Stimulated activated CD8-positive, alpha-beta memory T cell treated with anti-CD3 and anti-CD28 coated beads, Interleukin-12 subunit alpha, Interleukin-12 subunit beta, amount 100 ng/mL, for 1 hour (primary cell): ENCODE measurements around the gene DYNLT4.
"Not testable (repeated sequence)": the region's sequence is repeated elsewhere in the genome, so short reads cannot be mapped to it uniquely, and the experiment has no call there.

Experiments used
- DNase-seq: peaks from one replicate; pipeline ENCODE4 v3.0.0-alpha.2; 2020; ENCODE audit warnings: low read depth

DYNLT4 gene

GRCh38 chr1:44788120-44788860 lies 18.9 kb downstream of the DYNLT4 start, which contains the start of gene BEST4:
Gene BEST4 (minus strand): TSS chr1:44788170. CDS start chr1:44787705, 465 bp downstream.
- DNase-seq = no peak

GRCh38 chr1:44787506-44787905 lies 19.6 kb downstream of the DYNLT4 start:
- no peak for DNase-seq

GRCh38 chr1:44786841-44787426 lies 20.2 kb downstream of the DYNLT4 start:
- no peak for DNase-seq

- no peak for DNase-seq
Measured at GRCh38 chr1:44786138-44786840, 20.9 kb downstream of the DYNLT4 start.

- DNase-seq = no peak
Measured at GRCh38 chr1:44785501-44786137, 21.5 kb downstream of the DYNLT4 start.

GRCh38 chr1:44785029-44785380 lies 22.1 kb downstream of the DYNLT4 start:
- no peak for DNase-seq

- DNase-seq = no peak
Measured at GRCh38 chr1:44784094-44785028, 22.8 kb downstream of the DYNLT4 start.

- DNase-seq = no peak
Measured at GRCh38 chr1:44783697-44784093, 23.5 kb downstream of the DYNLT4 start.

- no peak for DNase-seq
Measured at GRCh38 chr1:44780583-44781121, 26.5 kb downstream of the DYNLT4 start.

GRCh38 chr1:44778705-44779576 lies 28.2 kb downstream of the DYNLT4 start:
- no peak for DNase-seq

GRCh38 chr1:44777969-44778635 lies 29.0 kb downstream of the DYNLT4 start:
- DNase-seq = no peak

- DNase-seq = no peak
Measured at GRCh38 chr1:44777547-44777946, 29.6 kb downstream of the DYNLT4 start.

GRCh38 chr1:44776730-44777068 lies 30.5 kb downstream of the DYNLT4 start:
- no peak for DNase-seq

GRCh38 chr1:44775930-44776729 lies 31.0 kb downstream of the DYNLT4 start:
- no peak for DNase-seq

- peak; percentile 83 for DNase-seq
Measured at GRCh38 chr1:44775078-44775929, 31.8 kb downstream of the DYNLT4 start, which contains the start of gene RPS8. Gene RPS8 (plus strand): TSS chr1:44775540. CDS start chr1:44775597, 57 bp downstream.

GRCh38 chr1:44766421-44766820 lies 40.7 kb downstream of the DYNLT4 start:
- DNase-seq = not testable (repeated sequence)

GRCh38 chr1:44760876-44761275 lies 46.3 kb downstream of the DYNLT4 start:
- DNase-seq = no peak

- no peak for DNase-seq
Measured at GRCh38 chr1:44759077-44759476, 48.1 kb downstream of the DYNLT4 start.
